Measurements from ENCODE around the gene SSH2. TPM values are rescaled to one million over a fixed set of nuclear protein-coding genes. Genes with fewer than 3 reads are reported as not detected.
"Not testable (repeated sequence)": the region's sequence is repeated elsewhere in the genome, so short reads cannot be mapped to it uniquely, and the experiment has no call there.

Gene SSH2, protein sequence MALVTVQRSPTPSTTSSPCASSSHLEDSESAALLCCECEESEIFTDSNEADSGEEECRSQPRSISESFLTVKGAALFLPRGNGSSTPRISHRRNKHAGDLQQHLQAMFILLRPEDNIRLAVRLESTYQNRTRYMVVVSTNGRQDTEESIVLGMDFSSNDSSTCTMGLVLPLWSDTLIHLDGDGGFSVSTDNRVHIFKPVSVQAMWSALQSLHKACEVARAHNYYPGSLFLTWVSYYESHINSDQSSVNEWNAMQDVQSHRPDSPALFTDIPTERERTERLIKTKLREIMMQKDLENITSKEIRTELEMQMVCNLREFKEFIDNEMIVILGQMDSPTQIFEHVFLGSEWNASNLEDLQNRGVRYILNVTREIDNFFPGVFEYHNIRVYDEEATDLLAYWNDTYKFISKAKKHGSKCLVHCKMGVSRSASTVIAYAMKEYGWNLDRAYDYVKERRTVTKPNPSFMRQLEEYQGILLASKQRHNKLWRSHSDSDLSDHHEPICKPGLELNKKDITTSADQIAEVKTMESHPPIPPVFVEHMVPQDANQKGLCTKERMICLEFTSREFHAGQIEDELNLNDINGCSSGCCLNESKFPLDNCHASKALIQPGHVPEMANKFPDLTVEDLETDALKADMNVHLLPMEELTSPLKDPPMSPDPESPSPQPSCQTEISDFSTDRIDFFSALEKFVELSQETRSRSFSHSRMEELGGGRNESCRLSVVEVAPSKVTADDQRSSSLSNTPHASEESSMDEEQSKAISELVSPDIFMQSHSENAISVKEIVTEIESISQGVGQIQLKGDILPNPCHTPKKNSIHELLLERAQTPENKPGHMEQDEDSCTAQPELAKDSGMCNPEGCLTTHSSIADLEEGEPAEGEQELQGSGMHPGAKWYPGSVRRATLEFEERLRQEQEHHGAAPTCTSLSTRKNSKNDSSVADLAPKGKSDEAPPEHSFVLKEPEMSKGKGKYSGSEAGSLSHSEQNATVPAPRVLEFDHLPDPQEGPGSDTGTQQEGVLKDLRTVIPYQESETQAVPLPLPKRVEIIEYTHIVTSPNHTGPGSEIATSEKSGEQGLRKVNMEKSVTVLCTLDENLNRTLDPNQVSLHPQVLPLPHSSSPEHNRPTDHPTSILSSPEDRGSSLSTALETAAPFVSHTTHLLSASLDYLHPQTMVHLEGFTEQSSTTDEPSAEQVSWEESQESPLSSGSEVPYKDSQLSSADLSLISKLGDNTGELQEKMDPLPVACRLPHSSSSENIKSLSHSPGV (N-terminal part only)
- total RNA-seq: 10 to 100 TPM; 64.8 to 73.9 TPM
- 10 to 100 TPM; 27.1 to 32.6 (median 27.6) TPM for polyA plus RNA-seq
- total RNA-seq: 50.0 to 161 (median 130) reads per million in 6 experiments

DNA sequence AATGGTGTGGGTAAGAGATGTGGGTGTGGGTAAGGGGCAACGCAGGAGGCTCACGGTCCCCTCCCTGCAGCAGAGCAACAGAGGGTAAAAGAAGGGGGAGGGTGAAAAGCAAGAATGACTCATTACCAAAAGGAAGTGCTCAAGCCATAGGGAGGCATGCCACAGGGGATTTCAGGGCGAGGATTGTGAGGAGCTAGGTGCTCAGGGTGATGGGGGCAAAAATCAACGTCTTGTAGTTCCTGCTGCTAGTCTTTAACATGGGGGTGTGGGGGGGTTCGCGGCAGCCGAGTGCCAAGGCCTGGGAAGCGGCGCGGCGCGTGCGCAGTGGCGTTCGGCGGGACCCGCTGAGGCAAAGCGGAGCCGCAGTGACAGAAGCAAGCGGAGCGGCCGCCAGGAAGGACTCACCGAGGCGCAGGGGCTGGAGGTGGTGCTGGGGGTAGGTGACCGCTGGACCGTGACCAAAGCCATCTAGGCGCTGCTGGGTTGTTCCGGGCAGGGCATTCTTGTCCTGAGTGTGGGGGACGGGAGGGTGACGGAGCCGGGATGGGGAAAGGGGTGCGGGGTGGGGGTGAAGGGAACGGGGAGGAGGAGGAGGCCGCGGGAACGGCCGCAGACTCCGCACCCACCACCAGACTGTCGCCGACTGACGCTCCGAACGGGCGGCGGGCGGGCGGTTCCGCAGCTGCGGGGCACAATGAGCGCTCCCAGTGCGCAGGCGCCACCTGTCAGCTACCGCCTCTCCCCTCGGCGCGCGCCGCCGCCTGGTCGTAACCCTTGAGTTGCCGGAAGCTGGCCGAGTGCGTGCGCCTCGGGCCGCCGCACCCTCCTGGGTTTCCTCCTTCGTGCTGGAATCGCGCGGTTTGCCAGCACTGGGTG, at the start of gene SSH2:
Gene SSH2 (minus strand): TSS at position 696 of the 876 bp plus-strand sequence. CDS start 228 bp downstream, at position 468.
- Mint-ChIP-seq H3K27me3 (no peaks in the 10 kb centered on the region), H3K4me1 (peaks cover 23 to 37% (median 29%) of the 10 kb centered on the region in 4 donors), H3K27ac (no peak within 1 kb of the TSS), H3K9me3 (no peaks in the 10 kb centered on the region), H3K36me3 (peaks cover 0 to 4% (median 0%) of the 10 kb centered on the region in 3 donors), H3K4me3 (no peak within 1 kb of the TSS)
- peak; percentile 81 to 92 (median 86) for DNase-seq
- POLR2A ChIA-PET: interaction anchor here (0.7 to 3.0 kb wide), 13 partner anchors 10 to 1558 kb away, joined by 3 to 65 read pairs (median 6); partner anchors contain the start of genes ABHD15, TAOK1 and TP53I13
- ATAC-seq: peak; percentile 65 to 70

DNA sequence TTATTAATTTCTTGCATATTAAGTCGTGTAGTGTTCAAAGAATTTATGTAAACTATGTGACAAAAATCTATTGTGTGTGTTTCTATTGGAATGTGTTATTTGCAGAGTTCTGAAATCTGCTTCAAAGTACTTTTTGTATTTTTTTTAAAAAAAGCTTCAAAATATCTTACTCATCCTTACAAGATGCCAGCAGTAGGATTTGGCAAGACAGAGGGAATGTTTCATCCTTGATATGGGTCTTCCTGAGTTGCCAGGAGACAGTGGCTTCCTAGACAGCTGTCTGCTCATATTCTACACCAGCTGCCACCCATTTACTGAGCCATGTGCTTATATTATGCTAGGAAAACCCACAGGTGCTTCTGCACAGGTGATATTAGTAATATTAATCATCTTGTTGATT, 47.8 kb upstream of the SSH2 start:
- ATAC-seq: no peak
- DNase-seq: no peak
- Mint-ChIP-seq H3K27ac (no peak overlapping the region), H3K27me3 (peaks cover 0 to 6% (median 1%) of the 10 kb centered on the region in 5 donors), H3K4me1 (no peaks in the 10 kb centered on the region), H3K36me3 (no peaks in the 10 kb centered on the region), H3K4me3 (no peak overlapping the region), H3K9me3 (no peaks in the 10 kb centered on the region)
- POLR2A ChIA-PET: no interaction called here

DNA sequence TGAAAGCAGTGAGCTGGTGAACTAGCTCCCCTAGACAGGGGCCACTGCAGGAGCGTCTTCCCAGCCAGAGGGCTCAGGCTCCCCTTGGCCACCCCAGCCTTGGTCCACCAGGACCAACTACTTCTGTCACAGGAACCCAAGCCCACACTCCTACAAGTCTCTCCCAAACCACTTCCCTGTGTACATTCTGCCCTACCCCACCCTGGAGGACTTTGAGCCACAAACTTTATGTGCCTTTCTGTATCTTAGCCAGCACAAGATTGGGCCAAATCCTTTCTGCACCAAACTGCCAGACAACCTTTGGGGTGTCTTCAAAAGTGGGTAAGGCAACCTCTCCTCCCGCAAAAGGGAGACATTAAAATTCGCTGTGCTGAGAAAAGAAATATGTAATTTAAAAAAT, 43.0 kb upstream of the SSH2 start:
- POLR2A ChIA-PET: interaction anchor here (0.6 kb wide), 1 partner anchor 43 kb away, joined by 4 read pairs; the partner anchor contains the start of gene SSH2

DNA sequence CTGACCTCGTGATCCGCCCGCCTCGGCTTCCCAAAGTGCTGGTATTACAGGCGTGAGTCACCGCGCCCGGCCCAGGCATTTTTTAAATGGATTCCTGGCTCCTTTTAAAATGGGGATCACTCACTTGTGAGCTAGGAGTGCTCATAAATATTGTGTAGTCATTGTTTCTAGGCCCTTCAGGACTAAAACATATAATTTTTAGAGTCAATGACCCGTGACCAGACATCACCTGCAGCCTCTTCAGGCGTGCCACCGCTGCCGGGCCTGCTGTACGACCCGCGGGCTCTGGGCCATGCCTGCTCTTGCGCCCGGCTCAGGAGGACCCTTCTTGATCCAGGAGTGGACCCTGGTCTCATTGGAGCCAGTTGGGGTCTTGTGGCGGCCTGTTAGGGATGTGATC, 42.2 kb upstream of the SSH2 start:
- DNase-seq: no peak
- Mint-ChIP-seq H3K4me3 (no peak overlapping the region), H3K27ac (no peak overlapping the region), H3K9me3 (no peaks in the 10 kb centered on the region), H3K36me3 (no peaks in the 10 kb centered on the region), H3K27me3 (no peaks in the 10 kb centered on the region), H3K4me1 (no peaks in the 10 kb centered on the region)
- no peak for ATAC-seq
- POLR2A ChIA-PET: no interaction called here

More for the DNA sequence above, 43.0 kb upstream of the SSH2 start:
- H3K27me3 Mint-ChIP-seq: no peaks in the 10 kb centered on the region
- H3K9me3 Mint-ChIP-seq: no peaks in the 10 kb centered on the region
- H3K27ac Mint-ChIP-seq: peak overlapping the region in 1 of 10 donors; percentile 31
- no peak for DNase-seq
- no peak overlapping the region for H3K4me3 Mint-ChIP-seq
- no peaks in the 10 kb centered on the region for H3K36me3 Mint-ChIP-seq
- no peaks in the 10 kb centered on the region for H3K4me1 Mint-ChIP-seq
- ATAC-seq: no peak

DNA sequence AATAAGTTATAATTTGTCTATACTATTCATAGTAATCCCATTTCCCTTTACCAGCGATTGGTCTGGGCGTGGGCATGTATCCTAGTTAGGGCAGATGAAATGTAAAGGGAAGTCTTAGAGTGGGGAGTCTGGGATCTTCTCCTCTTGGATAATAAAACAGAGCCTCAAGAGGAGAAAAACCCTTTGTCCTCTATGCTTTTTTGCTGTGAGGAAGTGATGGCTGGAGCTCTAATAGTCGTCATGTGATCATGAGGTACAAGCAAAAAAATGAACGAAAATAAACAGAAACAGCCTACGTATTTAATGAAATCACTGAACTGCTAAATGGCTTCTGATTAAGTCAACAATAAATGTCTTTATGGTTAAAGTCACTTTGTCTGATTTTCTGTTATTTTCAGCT, 38.2 kb upstream of the SSH2 start:
- DNase-seq (no peak), ATAC-seq (no peak)
- Mint-ChIP-seq H3K9me3 (peaks cover 0 to 11% (median 0%) of the 10 kb centered on the region in 9 donors), H3K4me3 (no peak overlapping the region), H3K36me3 (no peaks in the 10 kb centered on the region), H3K4me1 (no peaks in the 10 kb centered on the region), H3K27me3 (no peaks in the 10 kb centered on the region), H3K27ac (no peak overlapping the region)
- POLR2A ChIA-PET: no interaction called here

DNA sequence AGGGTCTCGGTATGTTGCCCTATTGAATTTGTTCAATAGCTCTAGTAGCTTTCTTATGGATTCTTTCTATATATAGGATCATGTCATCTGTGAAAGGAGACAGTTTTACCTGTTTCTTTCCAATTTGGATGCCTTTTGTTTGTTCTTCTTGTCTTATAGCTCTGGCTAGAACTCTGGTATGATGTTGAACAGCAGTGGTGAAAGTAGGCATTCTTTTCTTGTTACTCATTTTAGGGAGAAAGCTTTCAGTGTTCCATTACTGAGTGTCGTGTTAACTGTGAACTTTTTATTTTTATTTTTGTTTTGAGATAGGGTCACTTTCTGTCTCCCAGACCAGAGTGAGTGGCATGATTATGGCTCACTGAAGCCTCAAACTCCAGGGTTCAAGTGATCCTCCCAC, 32.6 kb upstream of the SSH2 start:
- ATAC-seq: no peak
- H3K27me3 Mint-ChIP-seq: no peaks in the 10 kb centered on the region
- no peak overlapping the region for H3K4me3 Mint-ChIP-seq
- no peaks in the 10 kb centered on the region for H3K36me3 Mint-ChIP-seq
- POLR2A ChIA-PET: no interaction called here
- peaks cover 0 to 11% (median 1%) of the 10 kb centered on the region in 9 donors for H3K9me3 Mint-ChIP-seq
- peak overlapping the region in 1 of 10 donors; percentile 51 for H3K27ac Mint-ChIP-seq
- no peaks in the 10 kb centered on the region for H3K4me1 Mint-ChIP-seq
- no peak for DNase-seq

DNA sequence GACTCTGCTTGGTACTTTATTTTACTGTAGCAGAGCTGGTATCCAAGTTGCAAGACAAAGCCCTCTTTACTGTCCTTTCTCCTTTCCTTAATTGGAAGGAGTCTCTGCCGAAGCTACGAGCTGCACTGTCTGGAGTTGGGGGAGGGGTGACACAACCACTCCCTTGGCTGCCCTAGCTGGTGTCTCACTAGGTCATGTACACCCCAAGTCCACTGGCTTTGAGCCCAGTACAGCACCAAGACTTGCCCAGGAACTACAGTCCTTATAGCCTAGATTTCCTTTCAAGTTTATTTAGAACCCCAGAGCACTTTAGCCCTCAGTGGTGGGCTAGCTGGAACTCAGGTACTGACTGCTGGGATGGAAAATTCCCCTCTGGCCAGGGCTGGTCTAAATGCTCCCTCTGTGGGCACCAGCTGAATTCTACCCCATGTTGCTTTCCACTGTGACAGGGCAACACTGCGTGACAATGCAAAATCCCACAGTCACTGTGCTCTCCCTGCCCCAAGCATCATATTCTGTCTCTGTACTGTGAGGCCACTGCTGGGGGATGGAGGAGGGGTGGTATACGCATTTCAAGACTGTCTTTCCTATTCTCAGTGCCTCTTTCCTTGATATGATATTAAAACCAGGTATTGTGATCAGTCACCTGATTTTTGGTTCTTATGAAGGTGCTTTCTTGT, 29.8 kb upstream of the SSH2 start:
- DNase-seq (no peak), ATAC-seq (no peak)
- Mint-ChIP-seq H3K36me3 (peaks cover 0 to 7% (median 3%) of the 10 kb centered on the region in 3 donors), H3K4me1 (no peaks in the 10 kb centered on the region), H3K27ac (no peak overlapping the region), H3K27me3 (no peaks in the 10 kb centered on the region), H3K9me3 (peaks cover 0 to 10% (median 7%) of the 10 kb centered on the region in 9 donors), H3K4me3 (no peak overlapping the region)
- POLR2A ChIA-PET: no interaction called here

DNA sequence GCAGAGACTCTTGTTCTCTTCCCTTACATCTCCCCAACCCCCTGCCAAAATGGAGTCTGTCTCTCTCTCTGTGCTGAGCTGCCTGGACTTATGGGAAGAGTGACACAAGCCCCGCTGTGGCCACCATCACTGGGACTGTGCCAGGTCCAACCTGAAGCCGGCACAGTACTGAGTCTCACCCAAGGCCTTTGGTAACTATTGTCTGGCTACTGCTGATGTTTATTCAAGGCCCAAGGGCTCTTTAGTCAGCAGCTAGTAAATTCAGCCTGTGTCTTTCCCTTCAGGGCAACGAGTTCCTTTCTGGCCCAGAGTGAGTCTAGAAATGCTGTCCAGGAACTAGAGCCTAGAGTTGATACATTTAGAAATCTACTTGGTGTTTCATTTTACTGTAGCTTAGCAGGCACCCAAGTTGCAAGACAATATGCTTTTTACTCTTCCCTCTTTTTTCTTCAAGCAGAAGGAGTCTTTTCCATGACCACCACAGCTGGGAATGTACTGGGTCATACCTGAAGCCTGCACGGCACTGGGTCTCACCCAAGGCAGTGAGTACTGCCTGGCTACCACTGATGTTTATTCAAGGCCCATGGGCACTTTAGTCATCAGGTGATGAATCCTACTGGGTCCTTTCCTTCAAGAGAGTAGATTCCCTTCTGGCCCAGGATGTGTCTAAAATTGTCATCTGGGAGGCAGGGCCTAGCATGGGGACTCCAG, 29.1 kb upstream of the SSH2 start:
- Mint-ChIP-seq H3K36me3 (peaks cover 0 to 11% (median 5%) of the 10 kb centered on the region in 3 donors), H3K4me3 (no peak overlapping the region), H3K4me1 (no peaks in the 10 kb centered on the region), H3K9me3 (peaks cover 0 to 15% (median 8%) of the 10 kb centered on the region in 9 donors), H3K27ac (no peak overlapping the region), H3K27me3 (no peaks in the 10 kb centered on the region)
- DNase-seq: no peak
- ATAC-seq: no peak
- POLR2A ChIA-PET: no interaction called here

DNA sequence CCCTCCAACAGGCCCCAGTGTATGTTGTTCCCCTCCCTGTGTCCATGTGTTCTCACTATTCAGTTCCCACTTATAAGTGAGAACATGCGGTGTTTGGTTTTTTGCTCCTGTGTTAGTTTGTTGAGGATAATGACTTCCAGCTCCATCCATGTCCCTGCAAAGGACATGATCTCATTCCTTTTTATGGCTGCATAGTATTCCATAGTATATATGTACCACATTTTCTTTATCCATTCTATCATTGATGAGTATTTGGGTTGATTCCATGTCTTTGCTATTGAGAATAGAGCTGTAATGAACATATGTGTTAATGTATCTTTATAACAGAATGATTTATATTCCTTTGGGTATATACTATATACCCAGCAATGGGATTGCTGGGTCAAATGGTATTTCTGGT, 27.5 kb upstream of the SSH2 start:
- H3K4me3 Mint-ChIP-seq, DNase-seq, H3K27ac Mint-ChIP-seq, H3K4me1 Mint-ChIP-seq, POLR2A ChIA-PET, ATAC-seq, H3K27me3 Mint-ChIP-seq: not testable (repeated sequence)
- peaks cover 0 to 26% (median 9%) of the 10 kb centered on the region in 9 donors for H3K9me3 Mint-ChIP-seq
- peaks cover 0 to 23% (median 14%) of the 10 kb centered on the region in 3 donors for H3K36me3 Mint-ChIP-seq

DNA sequence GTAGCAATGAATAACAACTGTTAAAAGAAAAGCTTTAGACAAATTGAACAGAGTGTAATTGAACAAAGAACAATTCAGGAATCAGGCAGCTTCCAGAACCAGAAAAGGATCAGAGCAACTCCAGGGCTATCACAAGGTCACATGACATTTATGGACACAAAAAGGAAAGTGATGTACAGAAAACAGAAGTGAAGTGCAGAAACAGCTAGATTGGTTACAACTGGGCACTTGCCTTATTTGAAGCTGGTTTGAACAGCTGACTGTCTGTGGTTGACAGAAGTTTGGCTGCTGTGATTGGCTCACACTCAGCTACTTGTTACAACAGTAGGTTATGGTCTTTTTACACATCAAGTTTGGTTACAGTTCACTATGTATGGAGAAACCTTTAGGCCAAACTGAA, 26.2 kb upstream of the SSH2 start:
- POLR2A ChIA-PET: no interaction called here
- Mint-ChIP-seq H3K27me3 (no peaks in the 10 kb centered on the region), H3K27ac (peak overlapping the region in 1 of 10 donors; percentile 9), H3K4me1 (no peaks in the 10 kb centered on the region), H3K4me3 (no peak overlapping the region), H3K9me3 (peaks cover 0 to 29% (median 9%) of the 10 kb centered on the region in 9 donors), H3K36me3 (peaks cover 0 to 23% (median 14%) of the 10 kb centered on the region in 3 donors)
- ATAC-seq (no peak), DNase-seq (no peak)

DNA sequence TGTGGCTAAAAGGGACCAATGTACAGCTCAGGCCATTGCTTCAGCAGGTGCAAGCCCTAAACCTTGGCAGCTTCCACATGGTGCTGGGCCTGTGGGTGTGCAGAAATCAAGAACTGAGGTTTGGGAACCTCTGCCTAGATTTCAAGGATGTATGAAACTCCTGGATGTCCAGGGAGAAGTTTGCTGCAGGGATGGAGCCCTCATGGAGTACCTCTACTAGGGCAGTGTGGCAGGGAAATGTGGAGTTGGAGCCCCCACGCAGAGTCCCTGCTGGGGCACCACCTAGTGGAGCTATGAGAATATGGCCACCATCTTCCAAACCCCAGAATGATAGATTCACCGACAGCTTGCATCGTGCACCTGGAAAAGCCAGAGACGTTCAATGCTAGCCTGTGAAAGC, 24.4 kb upstream of the SSH2 start:
- DNase-seq: no peak
- H3K4me3 Mint-ChIP-seq: no peak overlapping the region

More for the DNA sequence above, 24.4 kb upstream of the SSH2 start:
- Mint-ChIP-seq H3K4me1 (peaks cover 0 to 6% (median 0%) of the 10 kb centered on the region in 4 donors), H3K9me3 (peaks cover 0 to 29% (median 9%) of the 10 kb centered on the region in 9 donors), H3K36me3 (peaks cover 0 to 23% (median 14%) of the 10 kb centered on the region in 3 donors), H3K27ac (no peak overlapping the region), H3K27me3 (no peaks in the 10 kb centered on the region)
- POLR2A ChIA-PET: no interaction called here
- ATAC-seq: no peak

Measured in naive thymus-derived CD8-positive, alpha-beta T cell (primary cell).